Mesothelial cell of epicardium (in vitro differentiated cells): ENCODE results near the gene USP6NL. TPM values are rescaled to one million over a fixed set of nuclear protein-coding genes. Genes with fewer than 3 reads are reported as not detected.

Experiments
- DNase-seq, 2 experiments: peaks; one replicate each; pipeline ENCODE4 v3.0.0; 2021; ENCODE audit warnings: low spot score in 2 of 2; ENCODE audit not compliant: unreplicated experiment in 2 of 2
- H3K27ac Mint-ChIP-seq: 2 replicates; pipeline ENCODE4 v1.8.0; 2021; ENCODE audit warnings: mixed read lengths
- H3K27me3 Mint-ChIP-seq: 2 replicates; pipeline ENCODE4 v1.8.0; 2021; ENCODE audit warnings: low read depth, mixed read lengths
- H3K36me3 Mint-ChIP-seq: 2 replicates; pipeline ENCODE4 v1.8.0; 2021; ENCODE audit warnings: mixed read lengths
- H3K4me1 Mint-ChIP-seq: 2 replicates; pipeline ENCODE4 v1.8.0; 2021; ENCODE audit warnings: mixed read lengths
- H3K4me3 Mint-ChIP-seq: 2 replicates; pipeline ENCODE4 v1.8.0; 2021; ENCODE audit warnings: mild to moderate bottlenecking, moderate library complexity, mixed read lengths
- H3K9me3 Mint-ChIP-seq: 2 replicates; pipeline ENCODE4 v1.8.0; 2021; ENCODE audit warnings: mixed read lengths
- total RNA-seq: library from RNA; stranded (reverse); gene quantifications from 3 replicates; pipeline ENCODE4 v1.2.1, GENCODE V29; 2021
- TF ChIP-seq, protein P1 (sequence below): fragments of 200-600 bp; sonication (generic); IDR thresholded peaks from one replicate; pipeline ENCODE4 v1.5.0; 2021; ENCODE audit warnings: antibody characterized with exemption; ENCODE audit not compliant: unreplicated experiment

USP6NL gene
- total RNA-seq, 1 donor from 2014 or later = 35.8 TPM

- no peak for DNase-seq
- Mint-ChIP-seq H3K36me3 (no peaks in the 10 kb centered on the region), H3K4me3 (no peak overlapping the region), H3K4me1 (peaks cover 30% of the 10 kb centered on the region), H3K9me3 (no peaks in the 10 kb centered on the region), H3K27ac (no peak overlapping the region), H3K27me3 (no peaks in the 10 kb centered on the region)
- TF ChIP-seq, protein P1, sequence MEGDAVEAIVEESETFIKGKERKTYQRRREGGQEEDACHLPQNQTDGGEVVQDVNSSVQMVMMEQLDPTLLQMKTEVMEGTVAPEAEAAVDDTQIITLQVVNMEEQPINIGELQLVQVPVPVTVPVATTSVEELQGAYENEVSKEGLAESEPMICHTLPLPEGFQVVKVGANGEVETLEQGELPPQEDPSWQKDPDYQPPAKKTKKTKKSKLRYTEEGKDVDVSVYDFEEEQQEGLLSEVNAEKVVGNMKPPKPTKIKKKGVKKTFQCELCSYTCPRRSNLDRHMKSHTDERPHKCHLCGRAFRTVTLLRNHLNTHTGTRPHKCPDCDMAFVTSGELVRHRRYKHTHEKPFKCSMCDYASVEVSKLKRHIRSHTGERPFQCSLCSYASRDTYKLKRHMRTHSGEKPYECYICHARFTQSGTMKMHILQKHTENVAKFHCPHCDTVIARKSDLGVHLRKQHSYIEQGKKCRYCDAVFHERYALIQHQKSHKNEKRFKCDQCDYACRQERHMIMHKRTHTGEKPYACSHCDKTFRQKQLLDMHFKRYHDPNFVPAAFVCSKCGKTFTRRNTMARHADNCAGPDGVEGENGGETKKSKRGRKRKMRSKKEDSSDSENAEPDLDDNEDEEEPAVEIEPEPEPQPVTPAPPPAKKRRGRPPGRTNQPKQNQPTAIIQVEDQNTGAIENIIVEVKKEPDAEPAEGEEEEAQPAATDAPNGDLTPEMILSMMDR = no peak
Observed at GRCh38 chr10:11533328-11533781, 78.1 kb downstream of the USP6NL start.

GRCh38 chr10:11532306-11532705, 79.1 kb downstream of the USP6NL start:
- H3K4me1 Mint-ChIP-seq = peaks cover 36% of the 10 kb centered on the region
- no peaks in the 10 kb centered on the region for H3K27me3 Mint-ChIP-seq
- no peaks in the 10 kb centered on the region for H3K36me3 Mint-ChIP-seq
- no peak for DNase-seq
- peak overlapping the region; percentile 85 for H3K27ac Mint-ChIP-seq
- no peaks in the 10 kb centered on the region for H3K9me3 Mint-ChIP-seq
- TF ChIP-seq, protein P1 = no peak
- peak overlapping the region; percentile 24 for H3K4me3 Mint-ChIP-seq

- TF ChIP-seq, protein P1 = no peak
Observed at GRCh38 chr10:11530806-11531205, 80.6 kb downstream of the USP6NL start.

DNA sequence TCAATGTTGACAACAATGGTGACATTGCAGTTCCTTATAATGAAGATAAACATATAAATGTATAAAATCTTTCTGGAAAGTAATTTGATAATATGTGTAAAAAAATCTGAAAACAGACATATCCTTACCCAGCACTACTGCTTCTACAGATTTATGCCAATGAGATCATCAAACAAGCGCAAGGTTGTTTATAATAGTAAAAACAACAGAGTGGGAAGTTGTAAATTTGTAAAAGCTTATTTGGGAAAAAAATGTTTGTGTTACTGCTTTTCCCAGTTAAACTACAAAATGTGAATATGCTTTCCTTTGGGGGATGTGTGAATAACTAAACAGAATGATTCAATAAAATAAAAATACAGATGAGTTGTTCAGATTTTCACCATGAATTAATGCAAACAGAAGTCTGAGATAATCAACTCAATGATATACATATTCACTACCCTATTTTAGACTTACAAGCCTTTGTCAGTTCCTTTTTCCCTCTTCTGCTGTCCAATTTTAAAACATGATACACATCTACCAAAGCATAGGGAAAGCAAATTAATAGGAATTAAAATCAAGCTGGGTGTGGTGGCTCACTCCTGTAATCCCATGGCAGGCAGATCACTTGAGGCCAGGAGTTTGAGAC, 82.1 kb downstream of the USP6NL start:
- Mint-ChIP-seq H3K4me3 (no peak overlapping the region), H3K27me3 (no peaks in the 10 kb centered on the region), H3K36me3 (peaks cover 7% of the 10 kb centered on the region), H3K9me3 (no peaks in the 10 kb centered on the region), H3K4me1 (peaks cover 36% of the 10 kb centered on the region), H3K27ac (no peak overlapping the region)
- TF ChIP-seq, protein P1 = no peak
- no peak for DNase-seq

More at GRCh38 chr10:11530806-11531205, 80.6 kb downstream of the USP6NL start:
- H3K27me3 Mint-ChIP-seq = no peaks in the 10 kb centered on the region
- no peak overlapping the region for H3K4me3 Mint-ChIP-seq
- peaks cover 6% of the 10 kb centered on the region for H3K36me3 Mint-ChIP-seq
- no peaks in the 10 kb centered on the region for H3K9me3 Mint-ChIP-seq
- no peak overlapping the region for H3K27ac Mint-ChIP-seq
- DNase-seq = no peak
- H3K4me1 Mint-ChIP-seq = peaks cover 36% of the 10 kb centered on the region

DNA sequence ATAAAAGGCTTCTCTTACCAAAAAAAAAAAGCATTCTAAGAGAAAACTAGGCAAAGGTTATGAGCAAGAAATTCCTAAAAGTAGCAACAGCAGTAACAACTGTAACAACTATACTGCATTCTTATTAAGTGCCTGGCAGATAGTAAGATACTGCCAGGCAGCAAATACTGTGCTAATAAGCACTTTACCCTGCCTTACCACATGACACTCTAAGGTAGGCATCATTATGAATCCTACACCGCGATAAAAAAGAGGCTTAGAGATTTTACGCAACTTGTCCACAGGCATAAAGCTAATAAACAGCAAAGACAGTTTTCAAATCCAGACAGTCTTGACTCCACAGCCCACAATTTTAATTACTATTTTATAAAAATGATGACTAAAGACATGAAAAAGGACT, 83.2 kb downstream of the USP6NL start:
- H3K36me3 Mint-ChIP-seq = peaks cover 7% of the 10 kb centered on the region
- H3K27ac Mint-ChIP-seq = no peak overlapping the region
- no peak overlapping the region for H3K4me3 Mint-ChIP-seq

More for the DNA sequence above, 83.2 kb downstream of the USP6NL start:
- TF ChIP-seq, protein P1 = no peak
- H3K4me1 Mint-ChIP-seq = peaks cover 35% of the 10 kb centered on the region
- no peaks in the 10 kb centered on the region for H3K9me3 Mint-ChIP-seq
- H3K27me3 Mint-ChIP-seq = no peaks in the 10 kb centered on the region
- DNase-seq = no peak
